GM03348 (cell line): ENCODE measurements around the gene NOTCH1.
A peak's percentile ranks its signal among the peaks of the same experiment; 100 is the strongest.
"Not testable (repeated sequence)": the region's sequence is repeated elsewhere in the genome, so short reads cannot be mapped to it uniquely, and the experiment has no call there.

Experiments
- DNase-seq: peaks from one replicate; pipeline ENCODE4 v3.0.0; 2012; ENCODE audit warnings: low spot score

The NOTCH1 gene

GRCh38 chr9:136545965-136546696, at the start of gene NOTCH1:
TSS of gene NOTCH1 (minus strand) at chr9:136546048. CDS start at chr9:136545786, 262 bp downstream.
- peak; percentile 98 for DNase-seq

GRCh38 chr9:136594492-136594891, 48.6 kb upstream of the NOTCH1 start:
- DNase-seq = no peak

- no peak for DNase-seq
Observed at GRCh38 chr9:136593581-136593980, 47.7 kb upstream of the NOTCH1 start.

GRCh38 chr9:136592666-136593065, 46.8 kb upstream of the NOTCH1 start:
- no peak for DNase-seq

- DNase-seq = no peak
Observed at GRCh38 chr9:136590821-136591752, 45.2 kb upstream of the NOTCH1 start.

GRCh38 chr9:136589766-136590763, 44.2 kb upstream of the NOTCH1 start:
- DNase-seq = no peak

GRCh38 chr9:136588663-136589464, 43.0 kb upstream of the NOTCH1 start:
- no peak for DNase-seq

- DNase-seq = no peak
Observed at GRCh38 chr9:136587944-136588662, 42.3 kb upstream of the NOTCH1 start.

GRCh38 chr9:136587145-136587943, 41.5 kb upstream of the NOTCH1 start:
- peak; percentile 78 for DNase-seq

- no peak for DNase-seq
Observed at GRCh38 chr9:136586391-136586953, 40.6 kb upstream of the NOTCH1 start.

- DNase-seq = no peak
Observed at GRCh38 chr9:136585531-136586120, 39.8 kb upstream of the NOTCH1 start.

- peak; percentile 63 for DNase-seq
Observed at GRCh38 chr9:136584934-136585333, 39.1 kb upstream of the NOTCH1 start.

GRCh38 chr9:136584401-136584932, 38.6 kb upstream of the NOTCH1 start:
- no peak for DNase-seq

GRCh38 chr9:136582977-136583735, 37.3 kb upstream of the NOTCH1 start:
- DNase-seq = no peak

- no peak for DNase-seq
Observed at GRCh38 chr9:136581614-136582447, 36.0 kb upstream of the NOTCH1 start.

GRCh38 chr9:136579650-136580219, 33.9 kb upstream of the NOTCH1 start:
- not testable (repeated sequence) for DNase-seq
